Inflammatory macrophage (primary cell): ENCODE data around the gene GALK2.

Experiments used
- DNase-seq, 2 donors: peaks; one replicate each; pipeline ENCODE4 v3.0.0-alpha.2; 2020 to 2022

The GALK2 gene

GRCh38 chr15:49282366-49282765 is 112.3 kb downstream of the GALK2 start:
- DNase-seq: no peak

GRCh38 chr15:49286649-49287404 is 116.8 kb downstream of the GALK2 start:
- DNase-seq: no peak

- DNase-seq: no peak
Measured at GRCh38 chr15:49287481-49287880, 117.4 kb downstream of the GALK2 start.

GRCh38 chr15:49288391-49288790 is 118.3 kb downstream of the GALK2 start:
- no peak for DNase-seq

- DNase-seq: no peak
Measured at GRCh38 chr15:49290191-49290590, 120.1 kb downstream of the GALK2 start.

GRCh38 chr15:49293941-49294340 is 123.9 kb downstream of the GALK2 start:
- no peak for DNase-seq

- no peak for DNase-seq
Measured at GRCh38 chr15:49296258-49296657, 126.2 kb downstream of the GALK2 start.

GRCh38 chr15:49297584-49297983 is 127.5 kb downstream of the GALK2 start:
- no peak for DNase-seq

GRCh38 chr15:49300856-49301255 is 130.8 kb downstream of the GALK2 start:
- no peak for DNase-seq

GRCh38 chr15:49301562-49301961 is 131.5 kb downstream of the GALK2 start:
- no peak for DNase-seq

- no peak for DNase-seq
Measured at GRCh38 chr15:49303003-49303402, 133.0 kb downstream of the GALK2 start.

GRCh38 chr15:49306551-49306950 is 136.5 kb downstream of the GALK2 start:
- peak; percentile 49 to 53 for DNase-seq

- DNase-seq: no peak
Measured at GRCh38 chr15:49308686-49309085, 138.6 kb downstream of the GALK2 start.

- DNase-seq: no peak
Measured at GRCh38 chr15:49309889-49310288, 139.8 kb downstream of the GALK2 start.

GRCh38 chr15:49313650-49314049 is 143.6 kb downstream of the GALK2 start:
- DNase-seq: peak; percentile 56 to 66

GRCh38 chr15:49314716-49315115 is 144.7 kb downstream of the GALK2 start:
- peak; percentile 4 to 54 for DNase-seq

- DNase-seq: no peak
Measured at GRCh38 chr15:49315391-49315823, 145.4 kb downstream of the GALK2 start.

GRCh38 chr15:49320351-49320750 is 150.3 kb downstream of the GALK2 start:
- DNase-seq: peak; percentile 32 to 35

GRCh38 chr15:49323207-49323606 is 153.2 kb downstream of the GALK2 start:
- DNase-seq: no peak

- no peak for DNase-seq
Measured at GRCh38 chr15:49327927-49328326, 157.9 kb downstream of the GALK2 start.

GRCh38 chr15:49328941-49329340 is 158.9 kb downstream of the GALK2 start:
- DNase-seq: no peak

GRCh38 chr15:49330166-49330565 is 160.1 kb downstream of the GALK2 start:
- no peak for DNase-seq

GRCh38 chr15:49331442-49331841 is 161.4 kb downstream of the GALK2 start:
- no peak for DNase-seq

- peak in 1 of 2 donors; percentile 43 for DNase-seq
Measured at GRCh38 chr15:49331951-49332350, 161.9 kb downstream of the GALK2 start.

GRCh38 chr15:49339656-49340055 is 169.6 kb downstream of the GALK2 start:
- DNase-seq: no peak
